ENCODE results near the gene ZBTB38. TPM values are rescaled to one million over a fixed set of nuclear protein-coding genes. Genes with fewer than 3 reads are reported as not detected.

The ZBTB38 gene
- polyA plus RNA-seq, 1 donor from 2014 or later: 18.7 TPM

- Histone ChIP-seq H3K27me3 (ENCODE audit: insufficient read depth, low read depth, low read length) (no peaks in the 10 kb centered on the region), H3K79me2 (replicated peaks; ENCODE audit: insufficient read depth, low read length) (peaks cover 27% of the 10 kb centered on the region), H3K4me2 (ENCODE audit: low read length) (peak overlapping the region; percentile 63), H3K4me3 (ENCODE audit: low read length) (peak overlapping the region; percentile 61), H2AFZ (ENCODE audit: low read depth, low read length) (peak overlapping the region; percentile 10), H3K36me3 (ENCODE audit: insufficient read depth, low read length) (no peaks in the 10 kb centered on the region), H3F3A (ENCODE audit: insufficient read depth, low read length, poor library complexity, severe bottlenecking) (no peaks in the 10 kb centered on the region), H3K27ac (ENCODE audit: low read length) (peak overlapping the region; percentile 89), H3K9me3 (ENCODE audit: low read length) (no peaks in the 10 kb centered on the region), H4K20me1 (ENCODE audit: insufficient read depth) (no peaks in the 10 kb centered on the region), H3K9me2 (ENCODE audit: insufficient read depth, low read length) (no peaks in the 10 kb centered on the region), H3K9ac (ENCODE audit: low read length) (peak overlapping the region; percentile 39)
- TF ChIP-seq SMC3 (conservative IDR thresholded peaks at IDR 0.05; ENCODE audit: poor library complexity): no peak
- no peak for TF ChIP-seq REST (IDR thresholded peaks at IDR 0.05; ENCODE audit: borderline replicate concordance)
- TF ChIP-seq TAF1 (IDR thresholded peaks at IDR 0.05; ENCODE audit: low read depth): no peak
- no peak for TF ChIP-seq RAD21 (conservative IDR thresholded peaks at IDR 0.05)
- TF ChIP-seq CTCF (IDR thresholded peaks at IDR 0.05; ENCODE audit: poor library complexity, severe bottlenecking): no peak
- no peak for TF ChIP-seq MXI1 (conservative IDR thresholded peaks at IDR 0.05; ENCODE audit: poor library complexity, severe bottlenecking)
- no peak for TF ChIP-seq POLR2AphosphoS5 (IDR thresholded peaks at IDR 0.05)
- no peak for TF ChIP-seq EP300 (conservative IDR thresholded peaks at IDR 0.05; ENCODE audit: poor library complexity, severe bottlenecking)
- no peak for TF ChIP-seq EZH2 (IDR thresholded peaks at IDR 0.05; ENCODE audit: borderline replicate concordance, insufficient read depth, low read length, poor library complexity, severe bottlenecking)
Measured at GRCh38 chr3:141388823-141389621, 20.7 kb downstream of the ZBTB38 start.

GRCh38 chr3:141389703-141390102, 21.4 kb downstream of the ZBTB38 start:
- Histone ChIP-seq H3K9me2 (ENCODE audit: insufficient read depth, low read length) (no peaks in the 10 kb centered on the region), H3K79me2 (replicated peaks; ENCODE audit: insufficient read depth, low read length) (peaks cover 27% of the 10 kb centered on the region), H3K4me2 (ENCODE audit: low read length) (peak overlapping the region; percentile 38), H3K36me3 (ENCODE audit: insufficient read depth, low read length) (no peaks in the 10 kb centered on the region), H3K27me3 (ENCODE audit: insufficient read depth, low read depth, low read length) (no peaks in the 10 kb centered on the region), H3K27ac (ENCODE audit: low read length) (no peak overlapping the region), H2AFZ (ENCODE audit: low read depth, low read length) (no peak overlapping the region), H3K4me3 (ENCODE audit: low read length) (peak overlapping the region; percentile 61), H4K20me1 (ENCODE audit: insufficient read depth) (no peaks in the 10 kb centered on the region), H3K9me3 (ENCODE audit: low read length) (no peaks in the 10 kb centered on the region), H3K9ac (ENCODE audit: low read length) (no peak overlapping the region), H3F3A (ENCODE audit: insufficient read depth, low read length, poor library complexity, severe bottlenecking) (no peaks in the 10 kb centered on the region)
- no peak for TF ChIP-seq CTCF (IDR thresholded peaks at IDR 0.05; ENCODE audit: poor library complexity, severe bottlenecking)
- TF ChIP-seq MXI1 (conservative IDR thresholded peaks at IDR 0.05; ENCODE audit: poor library complexity, severe bottlenecking): no peak
- TF ChIP-seq REST (IDR thresholded peaks at IDR 0.05; ENCODE audit: borderline replicate concordance): no peak
- no peak for TF ChIP-seq EZH2 (IDR thresholded peaks at IDR 0.05; ENCODE audit: borderline replicate concordance, insufficient read depth, low read length, poor library complexity, severe bottlenecking)
- no peak for TF ChIP-seq RAD21 (conservative IDR thresholded peaks at IDR 0.05)
- TF ChIP-seq SMC3 (conservative IDR thresholded peaks at IDR 0.05; ENCODE audit: poor library complexity): no peak

Data from neural cell (in vitro differentiated cells).